Measurements from ENCODE around the gene MCTS1.
"Not testable (repeated sequence)": the region's sequence is repeated elsewhere in the genome, so short reads cannot be mapped to it uniquely, and the experiment has no call there.

Gene MCTS1

DNA sequence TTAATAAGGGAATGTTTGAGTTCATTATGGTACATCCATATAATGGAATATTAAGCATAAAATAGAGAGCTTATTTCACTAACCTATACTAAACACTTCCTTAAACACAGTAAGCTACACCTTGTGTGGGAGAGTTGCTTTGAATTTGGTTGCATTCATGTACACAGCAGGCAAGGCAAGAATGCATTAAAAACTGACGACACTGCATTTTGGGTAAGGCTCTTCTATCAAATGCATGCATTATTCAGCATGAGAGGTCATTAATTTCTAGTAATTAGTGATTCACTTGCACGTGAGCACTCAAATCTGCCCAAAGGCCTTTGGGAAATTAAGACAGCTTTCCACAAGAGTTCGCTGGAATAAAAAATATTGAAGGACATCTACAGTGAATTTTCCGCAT lies 34.7 kb downstream of the MCTS1 start:
- TF ChIP-seq, protein P1, sequence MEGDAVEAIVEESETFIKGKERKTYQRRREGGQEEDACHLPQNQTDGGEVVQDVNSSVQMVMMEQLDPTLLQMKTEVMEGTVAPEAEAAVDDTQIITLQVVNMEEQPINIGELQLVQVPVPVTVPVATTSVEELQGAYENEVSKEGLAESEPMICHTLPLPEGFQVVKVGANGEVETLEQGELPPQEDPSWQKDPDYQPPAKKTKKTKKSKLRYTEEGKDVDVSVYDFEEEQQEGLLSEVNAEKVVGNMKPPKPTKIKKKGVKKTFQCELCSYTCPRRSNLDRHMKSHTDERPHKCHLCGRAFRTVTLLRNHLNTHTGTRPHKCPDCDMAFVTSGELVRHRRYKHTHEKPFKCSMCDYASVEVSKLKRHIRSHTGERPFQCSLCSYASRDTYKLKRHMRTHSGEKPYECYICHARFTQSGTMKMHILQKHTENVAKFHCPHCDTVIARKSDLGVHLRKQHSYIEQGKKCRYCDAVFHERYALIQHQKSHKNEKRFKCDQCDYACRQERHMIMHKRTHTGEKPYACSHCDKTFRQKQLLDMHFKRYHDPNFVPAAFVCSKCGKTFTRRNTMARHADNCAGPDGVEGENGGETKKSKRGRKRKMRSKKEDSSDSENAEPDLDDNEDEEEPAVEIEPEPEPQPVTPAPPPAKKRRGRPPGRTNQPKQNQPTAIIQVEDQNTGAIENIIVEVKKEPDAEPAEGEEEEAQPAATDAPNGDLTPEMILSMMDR (IDR thresholded peaks at IDR 0.05; ENCODE audit: insufficient read depth, low read length, poor library complexity, severe bottlenecking) = no peak
- no peak for DNase-seq (ENCODE audit: extremely low read depth, insufficient read length)
- Histone ChIP-seq H3K36me3 (ENCODE audit: control insufficient read depth, insufficient read depth, low read length) (no peaks in the 10 kb centered on the region), H3K27me3 (replicated peaks; ENCODE audit: control insufficient read depth, insufficient read depth, low read length) (no peaks in the 10 kb centered on the region), H3K4me3 (replicated peaks; ENCODE audit: low read depth, low read length) (no peak overlapping the region)

DNA sequence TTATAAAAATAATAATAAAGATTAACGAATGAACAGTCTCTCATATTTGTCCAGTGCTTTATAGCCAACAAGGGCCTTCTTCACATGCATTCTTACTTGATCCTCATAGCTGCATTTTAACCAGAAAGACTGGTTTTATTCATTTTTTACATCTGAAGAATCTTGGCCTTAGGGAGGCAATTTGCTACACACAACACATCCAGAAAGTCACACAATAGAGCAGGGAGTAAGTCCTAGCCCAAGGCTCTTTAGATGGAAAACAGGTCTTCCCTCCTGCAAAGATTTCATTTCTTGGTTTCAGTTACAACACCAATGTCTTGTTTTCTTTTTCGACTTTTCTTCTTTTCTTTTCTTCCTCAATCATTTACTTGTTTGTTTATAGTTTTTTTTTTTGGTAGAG lies 39.0 kb downstream of the MCTS1 start:
- Histone ChIP-seq H3K27me3 (replicated peaks; ENCODE audit: control insufficient read depth, insufficient read depth, low read length) (no peaks in the 10 kb centered on the region), H3K4me3 (replicated peaks; ENCODE audit: low read depth, low read length) (no peak overlapping the region), H3K36me3 (ENCODE audit: control insufficient read depth, insufficient read depth, low read length) (no peaks in the 10 kb centered on the region)
- TF ChIP-seq, protein P1 (IDR thresholded peaks at IDR 0.05; ENCODE audit: insufficient read depth, low read length, poor library complexity, severe bottlenecking) = no peak
- no peak for DNase-seq (ENCODE audit: extremely low read depth, insufficient read length)

DNA sequence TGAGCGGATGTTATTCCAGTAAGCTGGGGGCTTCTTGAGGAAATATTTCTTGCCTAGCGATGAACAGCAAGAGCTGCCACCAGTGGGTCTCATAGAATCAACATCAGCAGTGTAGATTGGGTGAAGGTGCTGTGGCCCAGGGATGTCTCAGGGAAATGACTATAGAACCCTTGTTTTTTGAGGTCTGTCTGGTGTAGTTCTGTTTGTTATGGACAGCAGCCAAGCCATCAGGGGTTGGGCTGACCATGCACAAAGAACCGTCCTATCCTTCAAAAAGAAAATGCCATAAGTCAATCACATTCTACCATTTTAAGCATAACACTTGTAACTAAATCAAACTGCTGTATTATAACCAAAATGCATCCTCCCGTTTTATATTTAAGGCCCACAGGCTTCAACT lies 43.2 kb downstream of the MCTS1 start:
- Histone ChIP-seq H3K27me3 (replicated peaks; ENCODE audit: control insufficient read depth, insufficient read depth, low read length) (no peaks in the 10 kb centered on the region), H3K36me3 (ENCODE audit: control insufficient read depth, insufficient read depth, low read length) (no peaks in the 10 kb centered on the region), H3K4me3 (replicated peaks; ENCODE audit: low read depth, low read length) (no peak overlapping the region)
- TF ChIP-seq, protein P1 (IDR thresholded peaks at IDR 0.05; ENCODE audit: insufficient read depth, low read length, poor library complexity, severe bottlenecking) = no peak
- DNase-seq (ENCODE audit: extremely low read depth, insufficient read length) = no peak

DNA sequence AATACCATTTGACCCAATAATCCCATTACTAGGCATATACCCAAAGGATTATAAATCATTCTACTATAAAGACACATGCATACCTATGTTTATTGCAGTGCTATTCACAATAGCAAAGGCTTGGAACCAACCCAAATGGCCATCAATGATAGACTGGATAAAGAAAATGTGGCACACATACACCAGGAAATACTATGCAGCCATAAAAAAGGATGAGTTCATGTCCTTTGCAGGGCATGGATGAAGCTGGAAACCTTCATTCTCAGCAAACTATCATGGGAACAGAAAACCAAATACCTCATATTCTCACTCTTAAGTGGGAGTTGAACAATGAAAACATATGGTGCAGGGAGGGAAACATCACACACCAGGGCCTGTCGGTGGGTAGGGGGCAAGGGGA lies 48.4 kb downstream of the MCTS1 start:
- DNase-seq (ENCODE audit: extremely low read depth, insufficient read length); H3K4me3 ChIP-seq (replicated peaks; ENCODE audit: low read depth, low read length); H3K36me3 ChIP-seq (ENCODE audit: control insufficient read depth, insufficient read depth, low read length); H3K27me3 ChIP-seq (replicated peaks; ENCODE audit: control insufficient read depth, insufficient read depth, low read length): not testable (repeated sequence)

DNA sequence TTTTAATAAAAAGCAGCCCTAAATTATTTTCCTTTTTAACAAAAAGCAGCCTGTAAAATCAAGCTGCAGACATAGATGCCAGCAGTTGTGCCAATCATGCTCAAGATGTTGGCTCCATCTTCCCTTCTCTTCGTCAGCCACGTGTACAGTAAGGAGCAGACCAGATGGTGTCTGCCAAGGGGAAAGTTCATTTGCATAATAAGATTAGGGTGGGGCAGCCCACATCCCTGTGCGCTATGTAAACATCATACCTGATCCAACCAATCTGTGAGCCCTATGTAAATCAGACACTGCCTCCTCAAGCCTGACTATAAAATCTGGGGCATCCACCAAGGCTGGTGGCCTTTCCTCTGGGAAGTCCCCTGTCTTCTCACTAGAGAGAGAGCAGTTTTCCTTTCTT lies 49.1 kb downstream of the MCTS1 start:
- no peaks in the 10 kb centered on the region for H3K27me3 ChIP-seq (replicated peaks; ENCODE audit: control insufficient read depth, insufficient read depth, low read length)
- no peak for DNase-seq (ENCODE audit: extremely low read depth, insufficient read length)
- TF ChIP-seq, protein P1 (IDR thresholded peaks at IDR 0.05; ENCODE audit: insufficient read depth, low read length, poor library complexity, severe bottlenecking) = no peak
- H3K4me3 ChIP-seq (replicated peaks; ENCODE audit: low read depth, low read length) = no peak overlapping the region
- no peaks in the 10 kb centered on the region for H3K36me3 ChIP-seq (ENCODE audit: control insufficient read depth, insufficient read depth, low read length)

DNA sequence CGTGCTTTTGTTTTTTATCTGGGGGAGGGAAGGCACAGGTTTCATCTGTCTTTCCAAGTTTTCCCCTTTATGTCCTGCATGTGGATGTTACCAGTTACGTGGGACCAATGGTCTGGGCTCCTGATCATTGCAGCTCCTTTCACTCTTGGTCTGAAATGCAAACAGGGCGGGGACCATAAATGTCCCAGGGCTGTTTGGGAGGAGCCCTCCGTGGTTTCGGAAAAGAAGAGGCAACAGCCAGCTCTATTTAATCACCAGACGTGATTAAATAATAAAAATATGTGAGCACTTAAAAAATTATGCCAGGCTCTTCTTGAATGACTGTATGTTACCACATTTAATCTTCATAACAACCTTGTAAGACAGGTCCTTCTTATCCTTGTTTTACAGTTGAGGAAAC lies 56.7 kb downstream of the MCTS1 start:
- no peaks in the 10 kb centered on the region for H3K27me3 ChIP-seq (replicated peaks; ENCODE audit: control insufficient read depth, insufficient read depth, low read length)
- no peaks in the 10 kb centered on the region for H3K36me3 ChIP-seq (ENCODE audit: control insufficient read depth, insufficient read depth, low read length)
- TF ChIP-seq, protein P1 (IDR thresholded peaks at IDR 0.05; ENCODE audit: insufficient read depth, low read length, poor library complexity, severe bottlenecking) = no peak
- no peak for DNase-seq (ENCODE audit: extremely low read depth, insufficient read length)
- H3K4me3 ChIP-seq (replicated peaks; ENCODE audit: low read depth, low read length) = no peak overlapping the region

Data from GM06990 (cell line).